DND-41 (cell line): Measurements from ENCODE around the gene CCDC85A.

ENCODE experiments used
- ATAC-seq: fragments of 200-7000 bp; cut with Tn5 transposase; 3 replicates; pipeline ENCODE4 v1.9.1; 2021; ENCODE audit warnings: low read depth; ENCODE audit not compliant: insufficient read depth
- DNase-seq: peaks from one replicate; pipeline ENCODE4 v3.0.0-alpha.2; 2020
- H2AFZ ChIP-seq: 2 replicates; pipeline ENCODE4 v1.6.0; 2012; ENCODE audit warnings: low read depth, low read length
- H3K27ac ChIP-seq: 2 replicates; pipeline ENCODE4 v1.5.1; 2012; ENCODE audit warnings: low read length, inconsistent platforms
- H3K27me3 ChIP-seq: fragments of 200-600 bp; sonication (generic); 2 replicates; pipeline ENCODE4 v1.6.0; 2012; ENCODE audit warnings: low read length, mild to moderate bottlenecking, inconsistent platforms; ENCODE audit not compliant: insufficient read depth, poor library complexity
- H3K36me3 ChIP-seq: 2 replicates; pipeline ENCODE4 v1.5.1; 2012; ENCODE audit warnings: low read length, inconsistent platforms; ENCODE audit not compliant: insufficient read depth
- H3K4me1 ChIP-seq: 2 replicates; pipeline ENCODE4 v1.5.1; 2012; ENCODE audit warnings: mild to moderate bottlenecking, low read length; ENCODE audit not compliant: insufficient read depth
- H3K4me2 ChIP-seq: 2 replicates; pipeline ENCODE4 v1.6.0; 2012; ENCODE audit warnings: mild to moderate bottlenecking, moderate library complexity, low read length, inconsistent platforms; ENCODE audit not compliant: insufficient read depth
- H3K4me3 ChIP-seq, 2 experiments: fragments of 200-600 bp in 1 of 2; shearing (Covaris generic) in 1 of 2; 2 replicates each; pipeline ENCODE4 v1.5.1; 2012 to 2016; ENCODE audit warnings: inconsistent platforms in 2 of 2, low read length in 2 of 2, mild to moderate bottlenecking in 2 of 2, low read depth in 1 of 2, moderate library complexity in 1 of 2
- H3K79me2 ChIP-seq: 2 replicates; pipeline ENCODE4 v1.6.0; 2012; ENCODE audit warnings: low read length, inconsistent platforms; ENCODE audit not compliant: insufficient read depth
- H3K9ac ChIP-seq: 2 replicates; pipeline ENCODE4 v1.6.0; 2012; ENCODE audit warnings: low read depth, mild to moderate bottlenecking, inconsistent platforms, low read length, moderate library complexity
- H3K9me3 ChIP-seq: 2 replicates; pipeline ENCODE4 v1.5.1; 2012; ENCODE audit warnings: low read length, moderate library complexity, mild to moderate bottlenecking, inconsistent platforms; ENCODE audit not compliant: insufficient read depth, severe bottlenecking
- H4K20me1 ChIP-seq: 2 replicates; pipeline ENCODE4 v1.6.0; 2012; ENCODE audit warnings: low read length; ENCODE audit not compliant: insufficient read depth
- CTCF ChIP-seq: IDR thresholded peaks from 2 replicates; pipeline ENCODE4 v1.5.1; 2012; ENCODE audit warnings: borderline replicate concordance, low read length, moderate library complexity, mild to moderate bottlenecking; ENCODE audit not compliant: poor library complexity, severe bottlenecking; ENCODE audit errors: extremely low read depth
- EZH2 ChIP-seq: IDR thresholded peaks from 3 replicates; pipeline ENCODE4 v1.6.1; 2012; ENCODE audit warnings: borderline replicate concordance, low read depth, mild to moderate bottlenecking, moderate library complexity, low read length, inconsistent platforms; ENCODE audit not compliant: severe bottlenecking

CCDC85A gene

GRCh38 chr2:56285224-56285623 is 101.4 kb downstream of the CCDC85A start:
- H3K9me3 ChIP-seq = no peaks in the 10 kb centered on the region
- no peak overlapping the region for H3K27ac ChIP-seq
- no peaks in the 10 kb centered on the region for H3K79me2 ChIP-seq
- ATAC-seq = no peak
- H3K4me1 ChIP-seq = no peaks in the 10 kb centered on the region
- H3K4me3 ChIP-seq = no peak overlapping the region
- no peaks in the 10 kb centered on the region for H3K36me3 ChIP-seq
- H3K9ac ChIP-seq = no peak overlapping the region
- no peaks in the 10 kb centered on the region for H4K20me1 ChIP-seq
- H2AFZ ChIP-seq = no peak overlapping the region
- DNase-seq = no peak
- H3K27me3 ChIP-seq = no peaks in the 10 kb centered on the region
- H3K4me2 ChIP-seq = no peak overlapping the region
- no peak for TF ChIP-seq CTCF
- TF ChIP-seq EZH2 = no peak

GRCh38 chr2:56286936-56287335 is 103.1 kb downstream of the CCDC85A start:
- no peak overlapping the region for H3K4me2 ChIP-seq
- DNase-seq (no peak), ATAC-seq (no peak)
- no peak overlapping the region for H2AFZ ChIP-seq
- TF ChIP-seq CTCF (no peak), EZH2 (no peak)
- no peaks in the 10 kb centered on the region for H3K79me2 ChIP-seq
- H3K4me3 ChIP-seq = no peak overlapping the region
- no peak overlapping the region for H3K9ac ChIP-seq
- no peaks in the 10 kb centered on the region for H3K27me3 ChIP-seq
- H3K36me3 ChIP-seq = no peaks in the 10 kb centered on the region
- H4K20me1 ChIP-seq = no peaks in the 10 kb centered on the region
- no peaks in the 10 kb centered on the region for H3K4me1 ChIP-seq
- no peak overlapping the region for H3K27ac ChIP-seq
- H3K9me3 ChIP-seq = no peaks in the 10 kb centered on the region

- TF ChIP-seq CTCF = no peak
- no peak for TF ChIP-seq EZH2
- Histone ChIP-seq H3K36me3 (no peaks in the 10 kb centered on the region), H3K27ac (no peak overlapping the region), H3K4me1 (no peaks in the 10 kb centered on the region), H3K4me3 (no peak overlapping the region), H3K27me3 (no peaks in the 10 kb centered on the region), H3K79me2 (no peaks in the 10 kb centered on the region), H2AFZ (no peak overlapping the region), H3K4me2 (no peak overlapping the region), H3K9me3 (no peaks in the 10 kb centered on the region), H3K9ac (no peak overlapping the region), H4K20me1 (no peaks in the 10 kb centered on the region)
- ATAC-seq (no peak), DNase-seq (no peak)
Observed at GRCh38 chr2:56287508-56287907, 103.7 kb downstream of the CCDC85A start.

- Histone ChIP-seq H3K9ac (no peak overlapping the region), H3K4me1 (no peaks in the 10 kb centered on the region), H3K36me3 (no peaks in the 10 kb centered on the region), H2AFZ (no peak overlapping the region), H4K20me1 (no peaks in the 10 kb centered on the region), H3K79me2 (no peaks in the 10 kb centered on the region), H3K27ac (no peak overlapping the region), H3K4me2 (no peak overlapping the region), H3K4me3 (no peak overlapping the region), H3K9me3 (no peaks in the 10 kb centered on the region), H3K27me3 (no peaks in the 10 kb centered on the region)
- no peak for DNase-seq
- ATAC-seq = no peak
- TF ChIP-seq CTCF = no peak
- TF ChIP-seq EZH2 = no peak
Observed at GRCh38 chr2:56287974-56288373, 104.2 kb downstream of the CCDC85A start.
